ENCODE measurements around the gene HSPB7. TPM values are rescaled to one million over a fixed set of nuclear protein-coding genes. Genes with fewer than 3 reads are reported as not detected.
"Not testable (repeated sequence)": the region's sequence is repeated elsewhere in the genome, so short reads cannot be mapped to it uniquely, and the experiment has no call there.

The HSPB7 gene
- total RNA-seq, 1 donor from 2014 or later: 3,889 TPM

- DNase-seq (ENCODE audit: low spot score): no peak
- intact Hi-C loops (cut with DNase I): loop anchor here (5.0 kb wide), 1 partner anchor 257 kb away; no protein-coding TSS in a partner anchor
Observed at GRCh38 chr1:16053781-16054502, 36.1 kb upstream of the HSPB7 start.

DNA sequence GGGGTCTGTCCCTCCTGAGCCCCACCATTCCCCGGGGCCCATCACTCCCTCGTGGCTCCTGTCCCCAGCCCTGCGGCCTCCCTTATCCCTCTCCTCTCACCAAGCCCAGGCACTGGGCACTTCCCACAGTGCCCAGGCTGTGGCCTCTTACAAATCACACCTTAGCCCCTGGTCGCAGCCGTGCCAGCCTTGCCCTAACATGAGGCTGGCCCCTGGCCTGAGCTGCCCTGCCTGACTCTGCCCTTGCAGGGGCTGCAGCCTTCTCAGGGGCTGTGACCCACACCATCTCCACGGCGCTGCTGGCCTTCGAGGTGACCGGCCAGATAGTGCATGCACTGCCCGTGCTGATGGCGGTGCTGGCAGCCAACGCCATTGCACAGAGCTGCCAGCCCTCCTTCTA, 34.1 kb upstream of the HSPB7 start:
- not testable (repeated sequence) for DNase-seq (ENCODE audit: low spot score)
- intact Hi-C loops (cut with DNase I): loop anchor here (5.0 kb wide), 1 partner anchor 255 kb away; no protein-coding TSS in a partner anchor

- intact Hi-C loops (cut with DNase I): loop anchor here (5.0 kb wide), 1 partner anchor 254 kb away; no protein-coding TSS in a partner anchor
Observed at GRCh38 chr1:16051039-16051438, 33.2 kb upstream of the HSPB7 start.

GRCh38 chr1:16050328-16050727, 32.5 kb upstream of the HSPB7 start:
- no peak for DNase-seq (ENCODE audit: low spot score)
- intact Hi-C loops (cut with DNase I): loop anchor here (5.0 kb wide), 1 partner anchor 253 kb away; no protein-coding TSS in a partner anchor

More at GRCh38 chr1:16051039-16051438, 33.2 kb upstream of the HSPB7 start:
- DNase-seq (ENCODE audit: low spot score): no peak

- intact Hi-C loops (cut with DNase I): no loop called here
- DNase-seq (ENCODE audit: low spot score): no peak
Observed at GRCh38 chr1:16048573-16049189, 30.8 kb upstream of the HSPB7 start.

- DNase-seq (ENCODE audit: low spot score): no peak
- intact Hi-C loops (cut with DNase I): no loop called here
Observed at GRCh38 chr1:16047791-16048475, 30.1 kb upstream of the HSPB7 start.

DNA sequence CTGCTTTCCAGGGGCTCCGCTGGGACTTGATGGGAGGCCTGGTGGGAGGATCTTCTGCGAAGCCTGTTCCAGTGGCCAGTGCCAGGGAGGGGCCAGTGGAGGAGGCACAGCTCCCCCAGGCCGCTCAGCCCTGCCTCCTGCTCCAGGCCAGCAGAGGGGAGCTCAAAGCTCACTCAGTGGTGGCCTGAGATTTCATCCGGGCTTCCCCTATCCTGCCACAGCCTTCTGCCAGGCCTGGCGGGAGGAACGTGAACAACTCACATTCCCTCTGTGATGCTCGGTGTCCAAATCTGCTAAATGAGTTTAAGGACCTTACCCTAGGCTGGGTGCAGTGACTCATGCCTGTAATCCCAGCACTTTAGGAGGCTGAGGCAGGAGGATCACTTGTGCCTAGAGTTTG, 29.0 kb upstream of the HSPB7 start:
- DNase-seq (ENCODE audit: low spot score): no peak
- intact Hi-C loops (cut with DNase I): no loop called here

GRCh38 chr1:16043950-16044349, 26.1 kb upstream of the HSPB7 start:
- intact Hi-C loops (cut with DNase I): no loop called here

GRCh38 chr1:16043521-16043920, 25.7 kb upstream of the HSPB7 start, which contains the start of gene CLCNKB:
Gene CLCNKB (plus strand): TSS chr1:16043782. CDS start chr1:16044493, 711 bp downstream.
- no peak for DNase-seq (ENCODE audit: low spot score)
- intact Hi-C loops (cut with DNase I): no loop called here

More at GRCh38 chr1:16043950-16044349, 26.1 kb upstream of the HSPB7 start:
- no peak for DNase-seq (ENCODE audit: low spot score)

DNA sequence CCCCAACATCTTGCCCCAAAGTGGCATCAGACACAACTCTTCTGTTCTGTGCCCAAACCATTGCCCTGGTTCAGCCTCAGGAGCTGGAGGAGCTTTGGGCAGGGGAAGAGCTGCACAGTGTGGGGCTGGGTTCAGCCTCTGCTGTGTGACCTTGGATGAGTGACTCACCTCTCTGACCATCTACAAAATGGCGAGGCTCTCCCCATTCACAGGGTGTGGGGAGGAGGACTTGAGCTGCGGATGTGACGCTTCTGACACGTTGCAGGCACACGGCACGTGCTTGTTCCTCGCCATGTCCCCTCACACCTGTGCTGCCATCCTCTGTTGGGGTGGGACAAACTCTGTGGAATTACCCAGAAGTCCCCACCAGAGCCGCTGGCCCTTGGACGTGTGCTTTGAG, 24.8 kb upstream of the HSPB7 start:
- intact Hi-C loops (cut with DNase I); DNase-seq (ENCODE audit: low spot score): not testable (repeated sequence)

DNA sequence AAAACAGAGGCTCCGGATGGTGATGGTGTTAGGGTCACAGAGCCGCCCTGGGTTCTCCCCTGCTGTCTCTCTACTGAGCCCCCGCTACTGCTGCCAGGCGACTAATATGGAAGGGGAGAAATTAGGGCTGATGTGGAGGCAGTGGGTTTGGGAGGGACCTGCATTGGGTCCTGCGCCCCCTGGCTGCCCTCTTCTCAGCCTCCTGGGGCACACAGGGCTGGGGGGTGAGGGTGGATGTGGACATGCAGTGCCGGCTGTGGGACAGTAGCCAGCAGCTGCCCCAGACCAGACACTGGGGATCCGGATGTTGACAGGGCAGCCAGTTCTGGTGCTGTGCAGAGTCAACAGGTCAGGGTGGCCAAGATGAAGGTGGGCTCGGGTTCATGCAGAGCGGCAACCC, 24.3 kb upstream of the HSPB7 start:
- intact Hi-C loops (cut with DNase I): no loop called here
- no peak for DNase-seq (ENCODE audit: low spot score)

GRCh38 chr1:16041200-16041599, 23.4 kb upstream of the HSPB7 start:
- no peak for DNase-seq (ENCODE audit: low spot score)

DNA sequence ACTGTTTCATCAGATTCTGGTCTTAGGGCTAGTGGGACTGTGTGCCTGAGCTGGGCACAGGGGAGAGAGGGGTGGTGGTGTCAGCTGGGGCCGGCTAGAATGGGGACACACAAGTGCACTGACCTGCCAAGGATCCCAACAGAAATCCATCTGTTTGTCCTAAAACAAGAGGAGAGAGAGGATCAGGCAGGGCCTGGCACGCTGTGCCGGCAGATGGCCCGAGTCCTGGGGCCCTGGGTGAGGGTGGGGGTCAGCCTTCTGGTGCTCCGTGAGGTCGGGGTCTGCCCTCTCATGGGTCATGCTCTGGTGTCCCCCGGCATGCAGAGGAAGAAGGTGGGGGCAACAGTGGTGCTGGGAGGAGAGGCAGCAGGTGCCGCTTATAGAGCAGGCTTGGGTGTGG, 22.0 kb upstream of the HSPB7 start:
- intact Hi-C loops (cut with DNase I): loop anchor here (1.0 kb wide), 1 partner anchor 22 kb away; no protein-coding TSS in a partner anchor
- DNase-seq (ENCODE audit: low spot score): not testable (repeated sequence)

More at GRCh38 chr1:16041200-16041599, 23.4 kb upstream of the HSPB7 start:
- intact Hi-C loops (cut with DNase I): no loop called here

DNA sequence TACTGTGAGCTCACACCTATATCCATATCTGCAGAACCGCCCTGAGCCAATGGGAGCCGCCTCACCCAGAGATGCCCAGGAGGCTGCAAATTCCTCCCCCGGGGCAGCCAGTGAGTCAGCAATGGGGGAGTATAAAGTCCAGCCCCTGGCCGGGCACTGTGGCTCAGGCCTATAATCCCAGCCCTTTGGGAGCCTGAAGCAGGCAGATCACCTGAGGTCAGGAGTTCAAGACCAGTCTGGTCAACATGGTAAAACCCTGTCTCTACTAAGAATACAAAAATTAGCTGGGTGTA, 20.7 kb upstream of the HSPB7 start:
- intact Hi-C loops (cut with DNase I): no loop called here
- DNase-seq (ENCODE audit: low spot score): no peak

DNA sequence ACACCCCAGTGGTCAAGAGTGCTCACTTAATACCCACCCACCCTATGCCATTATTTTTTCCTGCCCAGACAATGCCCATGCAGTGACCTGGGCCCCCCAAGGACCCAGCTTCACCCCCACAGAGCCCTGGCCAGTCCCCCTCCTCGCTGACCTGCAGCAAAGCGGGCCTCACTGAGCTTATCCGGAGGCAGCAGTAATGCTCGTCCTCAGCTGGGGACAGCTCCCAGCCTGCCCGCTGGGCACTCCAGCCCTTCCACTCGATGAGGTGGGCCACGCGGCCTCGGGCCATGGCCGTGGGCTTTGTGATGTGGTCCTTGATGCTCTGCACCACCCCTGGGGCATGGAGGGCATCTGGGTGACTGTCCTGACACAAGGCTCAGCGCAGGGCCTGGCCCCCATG, 18.6 kb upstream of the HSPB7 start:
- DNase-seq (ENCODE audit: low spot score); intact Hi-C loops (cut with DNase I): not testable (repeated sequence)

GRCh38 chr1:16033103-16033632, 15.3 kb upstream of the HSPB7 start:
- DNase-seq (ENCODE audit: low spot score); intact Hi-C loops (cut with DNase I): not testable (repeated sequence)

GRCh38 chr1:16032388-16033102, 14.7 kb upstream of the HSPB7 start:
- intact Hi-C loops (cut with DNase I): loop anchor here (1.0 kb wide), 1 partner anchor 23 kb away; no protein-coding TSS in a partner anchor
- peak; percentile 92 for DNase-seq (ENCODE audit: low spot score)

GRCh38 chr1:16031551-16031950, 13.7 kb upstream of the HSPB7 start:
- no peak for DNase-seq (ENCODE audit: low spot score)
- intact Hi-C loops (cut with DNase I): no loop called here

GRCh38 chr1:16029288-16029687, 11.4 kb upstream of the HSPB7 start:
- DNase-seq (ENCODE audit: low spot score): no peak
- intact Hi-C loops (cut with DNase I): no loop called here

DNA sequence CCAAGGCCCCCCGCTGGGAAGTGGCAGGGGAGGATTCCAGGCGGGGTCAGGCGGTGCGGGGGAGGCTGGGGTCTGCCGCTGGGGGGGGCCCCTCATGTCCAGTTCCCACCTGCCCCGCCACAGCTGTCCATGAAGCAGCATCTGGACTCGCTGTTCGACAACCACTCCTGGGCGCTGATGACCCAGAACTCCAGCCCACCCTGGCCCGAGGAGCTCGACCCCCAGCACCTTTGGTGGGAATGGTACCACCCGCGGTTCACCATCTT, 11.1 kb upstream of the HSPB7 start:
- DNase-seq (ENCODE audit: low spot score); intact Hi-C loops (cut with DNase I): not testable (repeated sequence)
